HL-60/S4 (cell line): ENCODE results near the gene RPAP2.
"Not testable (repeated sequence)": the region's sequence is repeated elsewhere in the genome, so short reads cannot be mapped to it uniquely, and the experiment has no call there.

Experiments
- in situ Hi-C: fragments of 300-500 bp; cut with MboI; formaldehyde crosslinking; loops from 2 replicates; pipeline ENCODE4 v1.14.3; 2022; ENCODE audit warnings: low sequenced_read_pairs

RPAP2 gene

DNA sequence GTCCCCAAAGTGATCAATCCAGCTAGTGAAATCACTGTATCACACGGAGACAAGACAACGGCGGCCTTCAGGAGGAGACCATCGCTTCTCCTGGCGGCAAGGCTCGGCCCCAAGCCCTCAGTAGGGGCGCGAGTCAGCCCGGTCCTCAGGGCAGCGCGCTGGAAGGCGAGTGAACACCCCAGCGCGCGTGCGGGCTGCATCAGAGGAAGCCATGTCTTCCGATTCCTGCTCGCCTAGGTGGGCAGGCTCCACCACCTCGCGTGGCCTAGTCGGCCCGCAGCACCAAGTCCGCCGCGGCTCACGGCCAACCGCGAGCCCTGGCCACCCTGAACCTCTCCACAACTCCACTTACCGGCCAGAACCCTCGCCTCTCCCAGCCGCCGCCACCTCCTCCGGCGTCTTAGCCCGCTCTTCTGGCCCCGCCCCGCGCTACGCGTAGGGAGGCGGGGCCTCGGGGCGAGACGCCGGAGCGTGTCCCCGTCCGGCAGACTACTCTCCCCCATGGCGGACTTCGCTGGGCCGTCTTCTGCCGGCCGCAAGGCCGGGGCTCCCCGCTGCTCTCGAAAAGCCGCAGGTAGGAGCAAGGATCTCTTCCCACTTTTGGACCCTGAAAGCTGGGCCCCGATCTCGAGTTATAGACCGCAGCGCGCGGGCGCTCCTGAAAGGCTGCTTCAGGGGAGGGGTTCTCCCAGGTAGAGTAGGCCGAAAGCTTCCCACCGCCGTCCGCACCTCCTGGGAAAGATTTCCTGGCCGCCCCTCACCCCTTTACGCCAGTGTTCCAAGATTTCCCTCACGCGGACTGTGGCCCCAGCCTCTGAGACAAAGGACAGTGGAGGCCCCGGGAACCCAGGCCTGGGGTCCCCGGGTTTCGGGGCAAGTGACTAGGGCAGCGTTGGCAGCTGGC is at the start of gene RPAP2, which contains the start of gene GLMN:
Gene RPAP2 (plus strand): TSS at position 487 of the 904 bp plus-strand sequence. CDS start 15 bp downstream, at position 502.
Gene GLMN (minus strand): TSS at position 415 of the 904 bp plus-strand sequence. CDS start 988 bp downstream, outside the sequence.
- in situ Hi-C loops: loop anchor here (25.0 kb wide), 1 partner anchor 287 kb away; no protein-coding TSS in a partner anchor

DNA sequence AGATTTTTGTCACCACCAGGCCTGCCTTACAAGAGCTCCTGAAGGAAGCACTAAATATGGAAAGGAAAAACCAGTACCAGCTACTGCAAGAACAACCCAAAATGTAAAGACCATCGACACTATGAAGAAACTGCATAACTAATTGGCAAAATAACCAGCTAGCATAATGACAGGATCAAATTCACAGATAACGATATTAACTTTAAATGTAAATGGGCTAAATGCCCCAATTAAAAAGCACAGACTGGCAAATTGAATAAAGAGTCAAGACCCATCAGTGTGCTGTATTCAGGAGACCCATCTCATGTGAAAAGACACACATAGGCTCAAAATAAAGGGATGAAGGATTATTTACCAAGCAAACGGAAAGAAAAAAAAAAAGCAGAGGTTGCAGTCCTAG is 44.1 kb upstream of the RPAP2 start:
- in situ Hi-C loops: not testable (repeated sequence)

DNA sequence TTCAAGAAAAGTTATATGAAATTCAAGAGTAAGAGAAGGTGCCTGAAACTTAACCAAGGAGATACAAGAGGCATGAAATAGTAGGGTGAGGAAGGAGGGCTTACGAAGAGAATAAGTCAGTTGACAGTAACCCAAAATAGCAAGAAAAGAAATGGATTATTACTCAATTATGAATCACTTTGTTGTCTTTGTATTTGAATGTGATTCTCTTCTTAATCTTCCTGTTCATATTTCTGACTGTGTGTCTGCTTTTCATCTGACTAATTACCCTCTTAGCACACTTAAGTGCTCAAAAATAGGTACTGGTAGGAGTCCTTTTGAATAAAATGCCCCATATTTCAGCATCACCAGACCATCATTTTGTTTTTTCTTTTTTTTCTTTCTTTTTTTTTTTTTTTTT is 39.5 kb upstream of the RPAP2 start:
- in situ Hi-C loops: no loop called here

DNA sequence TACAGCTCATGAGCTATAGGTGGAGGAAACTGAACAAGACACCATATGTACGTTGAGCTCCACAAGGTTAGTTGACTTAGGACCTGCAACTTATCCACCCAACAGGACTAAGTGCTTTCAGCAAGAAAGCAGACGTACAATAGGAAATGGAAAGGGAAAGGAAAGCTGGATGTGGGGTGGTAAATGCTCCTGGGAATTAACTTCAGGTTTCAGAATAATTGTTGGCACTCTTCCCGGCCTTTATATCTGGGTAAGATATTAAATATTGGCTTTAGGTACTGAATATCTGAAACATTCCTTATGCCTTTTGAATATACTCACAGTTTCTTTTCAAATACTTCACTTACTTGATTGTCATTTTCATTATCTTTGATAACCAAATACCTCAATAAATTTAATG is 36.3 kb upstream of the RPAP2 start:
- in situ Hi-C loops: no loop called here

DNA sequence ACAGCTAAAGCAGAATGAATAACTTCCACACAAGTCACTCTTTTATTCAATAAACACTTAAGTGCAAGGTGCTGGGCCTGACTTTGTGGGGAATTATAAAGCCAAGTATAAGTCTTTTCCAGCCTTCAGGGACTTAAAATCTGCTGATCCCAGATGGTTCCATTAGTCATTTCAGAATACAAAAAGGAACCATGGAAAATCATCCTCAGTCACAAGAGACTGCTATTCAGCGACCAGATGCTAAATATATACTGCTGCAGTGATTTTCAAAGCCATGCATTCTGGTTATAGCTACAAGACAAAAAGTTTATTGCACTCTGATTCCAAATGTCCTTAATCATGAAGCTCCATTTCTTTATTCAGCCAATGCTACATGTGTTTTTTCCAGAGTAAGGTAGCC is 25.8 kb upstream of the RPAP2 start:
- in situ Hi-C loops: no loop called here

DNA sequence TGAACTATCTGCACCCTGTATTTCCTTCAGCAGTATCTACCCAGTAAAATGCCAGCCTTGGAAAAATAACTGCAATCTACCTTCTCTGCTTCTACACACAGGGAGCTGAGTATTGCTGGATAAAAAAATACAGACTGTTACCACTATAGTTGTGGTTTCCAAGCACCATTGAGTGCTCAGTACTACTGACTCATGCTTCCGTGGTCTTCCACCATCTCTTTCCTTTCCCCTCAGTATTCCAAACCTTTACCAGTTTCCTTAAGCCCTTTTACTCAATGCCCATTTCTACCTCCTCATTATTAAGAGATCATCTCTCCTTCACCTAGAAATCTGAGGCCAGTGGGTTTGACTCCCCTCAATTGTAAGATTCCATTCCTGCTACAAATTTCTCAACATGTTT is 23.9 kb upstream of the RPAP2 start:
- in situ Hi-C loops: loop anchor here (25.0 kb wide), 1 partner anchor 263 kb away; no protein-coding TSS in a partner anchor

DNA sequence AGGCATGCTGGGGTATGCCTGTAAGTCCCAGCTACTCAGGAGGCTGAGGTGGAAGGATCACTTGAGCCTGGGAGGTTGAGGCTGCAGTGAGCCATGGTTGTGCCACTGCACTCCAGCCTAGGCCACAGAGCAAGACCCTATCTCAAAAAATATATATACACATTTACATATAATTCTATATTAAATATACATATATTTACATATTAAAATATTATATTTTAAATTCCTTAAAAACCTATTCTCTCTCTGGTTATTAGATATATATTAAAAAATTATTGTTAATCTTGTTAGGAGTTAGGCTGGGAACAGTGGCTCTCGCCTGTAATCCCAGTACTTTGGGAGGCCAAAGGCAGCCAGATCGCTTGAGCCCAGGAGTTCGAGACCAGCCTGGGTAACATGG is 22.8 kb upstream of the RPAP2 start:
- in situ Hi-C loops: loop anchor here (25.0 kb wide), 1 partner anchor 264 kb away; no protein-coding TSS in a partner anchor

DNA sequence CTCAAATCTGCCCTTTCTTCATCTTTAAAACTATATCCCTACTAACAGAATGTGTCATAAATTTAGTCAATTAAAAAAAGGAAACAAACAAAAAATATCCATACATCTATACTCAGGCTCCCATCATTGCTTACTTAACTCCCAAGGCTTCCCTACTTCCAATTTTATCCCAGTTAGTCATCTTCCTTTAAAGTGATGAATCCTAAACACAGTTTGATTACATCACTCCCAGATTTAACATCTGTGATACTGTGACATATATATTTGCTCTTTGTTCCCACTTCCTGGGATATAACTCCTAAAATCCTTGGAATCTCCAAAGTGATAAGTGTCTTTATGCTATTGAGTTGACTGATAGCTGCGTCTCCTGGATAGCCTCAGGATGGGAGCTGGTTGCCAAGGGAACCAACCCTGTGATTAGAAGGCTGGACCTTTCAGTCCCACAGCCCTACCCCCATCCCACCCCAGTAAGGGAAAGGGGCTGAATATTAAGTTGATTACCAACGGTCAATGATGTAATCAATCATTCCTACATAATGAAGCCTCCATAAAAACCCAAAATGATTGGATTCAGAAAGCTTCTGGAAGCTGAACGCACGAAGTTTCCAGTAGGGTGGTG is 21.6 kb upstream of the RPAP2 start:
- in situ Hi-C loops: loop anchor here (25.0 kb wide), 1 partner anchor 265 kb away; no protein-coding TSS in a partner anchor

DNA sequence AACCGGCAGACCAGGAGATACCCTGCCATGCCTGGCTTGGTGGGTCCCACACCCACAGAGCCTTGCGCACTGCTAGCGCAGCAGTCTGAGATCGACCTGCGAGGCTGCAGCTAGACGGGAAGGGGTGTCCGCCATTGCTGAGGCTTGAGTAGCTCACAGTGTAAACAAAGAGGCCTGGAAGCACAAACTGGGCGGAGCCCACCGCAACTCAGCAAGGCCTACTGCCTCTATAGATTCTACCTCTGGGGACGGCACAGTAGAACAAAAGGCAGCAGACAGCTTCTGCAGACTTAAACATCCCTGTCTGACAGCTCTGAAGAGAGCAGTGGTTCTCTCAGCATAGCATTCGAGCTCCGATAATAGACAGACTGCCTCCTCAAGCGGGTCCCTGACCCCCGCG is 19.1 kb upstream of the RPAP2 start:
- in situ Hi-C loops: loop anchor here (25.0 kb wide), 1 partner anchor 267 kb away; no protein-coding TSS in a partner anchor

DNA sequence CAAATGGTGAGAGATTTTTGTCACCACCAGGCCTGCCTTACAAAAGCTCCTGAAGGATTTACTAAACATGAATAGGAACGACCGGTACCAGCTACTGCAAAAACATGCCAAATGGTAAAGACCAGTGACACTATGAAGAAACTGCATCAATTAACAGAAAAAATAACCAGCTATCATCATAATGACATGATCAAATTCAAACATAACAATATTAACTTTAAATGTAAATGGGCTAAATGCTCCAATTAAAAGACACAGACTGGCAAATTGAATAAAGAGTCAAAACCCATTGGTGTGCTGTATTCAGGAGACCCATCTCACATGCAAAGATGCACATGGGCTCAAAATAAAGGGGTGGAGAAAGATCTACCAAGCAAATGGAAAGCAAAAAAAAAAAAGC is 17.4 kb upstream of the RPAP2 start:
- in situ Hi-C loops: loop anchor here (25.0 kb wide), 1 partner anchor 269 kb away; no protein-coding TSS in a partner anchor

DNA sequence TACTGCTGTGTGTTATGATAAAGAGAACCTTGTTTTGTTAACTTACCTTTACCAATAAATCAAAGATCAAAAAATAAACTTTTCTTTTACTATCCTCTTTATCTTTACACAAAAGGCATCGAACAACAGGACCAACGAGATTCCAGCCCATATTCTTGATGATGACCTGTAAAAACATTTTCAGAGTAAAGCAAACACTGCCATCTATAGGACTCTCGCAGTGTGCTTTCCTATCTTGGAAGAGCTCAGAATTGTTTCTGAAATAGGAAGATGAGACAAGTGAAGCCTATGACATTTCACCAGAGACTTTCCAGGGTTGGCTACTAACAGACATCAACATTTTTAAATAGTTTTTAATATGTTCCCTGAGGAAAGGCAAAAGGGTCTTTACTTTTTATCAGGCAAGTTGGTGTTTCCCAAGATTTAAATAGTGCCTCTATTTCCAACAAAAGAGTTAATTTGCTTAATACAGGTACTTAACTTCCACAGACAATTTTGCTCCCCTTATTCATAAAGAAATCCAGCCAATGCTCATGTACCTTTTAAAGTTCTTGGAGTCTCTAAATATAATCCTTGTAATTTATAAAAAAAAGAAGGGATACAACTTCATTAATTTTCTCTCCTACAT is 7.4 kb upstream of the RPAP2 start:
- in situ Hi-C loops: loop anchor here (25.0 kb wide), 1 partner anchor 279 kb away; no protein-coding TSS in a partner anchor

DNA sequence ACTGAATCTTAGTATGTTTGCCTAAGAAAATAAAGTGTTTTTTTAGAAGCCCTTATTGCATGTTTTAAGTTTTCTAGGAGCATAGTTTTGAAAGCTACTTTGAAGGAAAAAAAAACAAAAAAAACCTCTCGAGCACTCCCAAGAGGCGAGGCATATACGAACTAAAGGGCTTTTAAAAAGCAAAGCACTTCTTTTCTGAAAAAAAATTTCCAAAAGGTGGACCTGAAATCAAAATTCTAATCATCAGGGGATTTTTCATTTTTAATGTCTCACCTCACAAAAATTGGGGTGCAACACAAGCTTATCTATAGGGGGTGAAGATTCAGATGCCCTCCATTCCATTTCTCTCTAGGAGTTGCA is 666 bp upstream of the RPAP2 start:
- in situ Hi-C loops: loop anchor here (25.0 kb wide), 1 partner anchor 286 kb away; no protein-coding TSS in a partner anchor

DNA sequence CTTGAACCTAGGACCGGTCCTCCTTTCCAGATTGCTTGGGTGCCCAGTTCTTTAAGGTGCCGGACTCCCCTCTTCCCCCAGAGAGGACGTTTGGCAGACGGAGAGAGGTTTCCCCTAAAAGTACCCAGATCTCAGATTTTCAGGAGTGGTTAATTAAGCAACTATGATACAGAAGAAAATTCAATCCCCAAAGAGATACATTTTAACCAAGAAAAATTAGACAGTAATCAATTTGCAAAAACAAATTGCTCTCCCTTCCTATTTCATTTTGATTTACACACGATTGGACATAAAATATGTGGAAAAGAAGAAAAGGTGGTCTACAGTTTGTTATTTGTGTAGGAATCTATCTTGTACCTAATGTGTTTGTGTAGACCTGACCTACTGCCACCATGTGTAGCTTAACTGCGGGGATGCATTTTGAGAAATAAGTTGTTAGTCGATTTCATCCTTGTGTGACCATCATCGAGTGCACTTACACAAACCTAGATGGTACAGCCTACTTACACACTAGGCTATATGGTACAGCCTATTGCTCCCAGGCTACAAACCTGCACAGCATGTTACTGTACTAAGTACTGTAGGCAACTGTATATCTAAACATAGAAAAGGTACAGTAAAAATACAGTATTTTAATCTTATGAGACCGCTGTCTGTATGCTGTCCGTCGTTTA is 755 bp downstream of the RPAP2 start:
- in situ Hi-C loops: loop anchor here (10.0 to 25.0 kb wide), 2 partner anchors 287 to 305 kb away; no protein-coding TSS in a partner anchor

DNA sequence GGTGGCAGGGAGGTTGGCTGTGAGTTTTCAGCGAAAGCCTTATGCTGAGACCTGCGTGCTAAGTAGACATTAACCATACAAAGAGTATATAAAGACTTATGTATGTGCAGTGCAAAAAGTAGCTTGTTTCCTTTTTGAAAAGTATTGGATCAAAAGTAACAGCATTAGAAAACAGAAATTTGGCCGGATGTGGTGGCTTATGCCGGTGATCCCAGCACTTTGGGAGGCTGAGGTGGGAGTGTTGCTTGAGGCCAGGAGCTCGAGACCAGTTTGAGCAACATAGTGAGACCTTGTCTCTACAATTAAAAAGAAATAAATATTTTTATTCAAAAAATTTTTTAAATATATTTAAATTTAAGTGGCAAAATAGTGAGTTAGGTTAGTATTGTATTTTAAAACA is 2.2 kb downstream of the RPAP2 start:
- in situ Hi-C loops: loop anchor here (10.0 kb wide), 1 partner anchor 304 kb away; no protein-coding TSS in a partner anchor

DNA sequence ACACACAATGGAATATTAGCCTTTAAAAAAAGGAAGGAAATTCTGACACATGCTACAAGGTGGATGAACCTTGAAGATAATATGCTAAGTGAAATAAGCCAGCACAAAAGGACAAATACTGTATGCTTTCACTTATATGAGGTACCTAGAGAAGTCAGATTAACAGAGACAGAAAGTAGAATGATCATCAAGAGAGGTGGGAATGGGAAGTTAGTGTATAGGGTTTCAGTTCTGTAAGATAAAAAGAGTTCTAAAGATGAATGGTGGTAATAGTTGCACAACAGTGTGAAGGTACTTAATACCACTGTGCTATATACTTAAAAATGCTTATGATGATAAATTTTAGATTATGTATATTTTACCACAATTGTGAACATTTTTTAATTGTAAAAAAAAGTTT is 7.2 kb downstream of the RPAP2 start:
- in situ Hi-C loops: loop anchor here (10.0 kb wide), 1 partner anchor 299 kb away; no protein-coding TSS in a partner anchor

DNA sequence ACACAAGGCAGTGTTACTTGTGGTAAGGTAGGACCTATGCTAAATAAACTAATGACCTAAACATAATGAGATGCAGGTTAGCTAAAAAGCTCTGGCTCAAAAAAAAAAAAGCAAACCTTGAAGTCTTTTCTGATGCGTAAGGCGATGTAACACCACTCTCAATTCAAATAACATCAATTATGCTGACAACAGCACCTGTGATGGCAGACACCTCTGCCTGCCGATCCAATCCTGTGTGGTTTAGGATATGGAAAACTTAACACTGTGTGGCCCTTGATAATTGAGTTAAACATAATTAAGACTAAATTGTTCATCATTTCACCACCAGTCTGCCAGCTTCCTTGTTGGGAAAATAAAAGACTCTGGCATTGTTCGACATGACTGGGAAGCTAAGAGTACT is 9.1 kb downstream of the RPAP2 start:
- in situ Hi-C loops: loop anchor here (10.0 kb wide), 1 partner anchor 297 kb away; no protein-coding TSS in a partner anchor

DNA sequence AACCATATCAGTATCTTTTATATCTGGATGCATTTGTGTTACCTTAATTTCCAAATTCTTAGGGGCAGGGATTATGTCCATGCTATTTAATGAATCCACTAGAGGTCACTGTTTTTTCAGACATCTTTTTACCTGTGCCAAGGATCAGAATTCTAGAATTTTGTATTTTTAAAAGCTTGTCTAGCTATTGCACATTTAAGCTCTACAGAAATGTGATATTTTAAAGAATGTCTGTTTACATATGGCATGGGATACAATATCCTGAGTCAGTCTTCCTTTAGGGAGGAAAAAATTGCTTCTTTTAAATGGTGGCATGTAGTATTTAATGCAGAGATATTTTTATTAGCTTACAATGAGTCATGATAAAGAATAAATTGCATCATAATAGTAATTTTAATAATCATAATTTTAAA is 11.3 kb downstream of the RPAP2 start:
- in situ Hi-C loops: loop anchor here (10.0 kb wide), 1 partner anchor 155 kb away; no protein-coding TSS in a partner anchor

DNA sequence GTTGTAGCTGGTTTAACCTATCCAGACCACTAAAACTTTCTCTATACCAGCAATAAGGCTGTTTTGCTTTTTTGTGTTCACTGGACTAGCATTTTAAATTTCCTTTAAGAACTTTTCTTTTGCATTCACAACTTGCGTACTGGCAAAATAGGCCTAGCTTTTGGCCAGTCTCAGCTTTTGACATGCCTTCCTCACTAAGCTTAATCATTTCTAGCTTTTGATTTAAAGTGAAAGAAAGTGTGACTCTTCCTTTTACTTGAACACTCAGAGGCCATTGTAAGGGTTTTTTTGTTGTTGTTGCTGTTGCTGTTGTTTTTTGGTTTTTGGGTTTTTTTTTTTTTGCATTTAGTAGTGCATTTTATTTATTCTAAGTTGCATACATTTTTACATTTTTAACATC is 15.2 kb downstream of the RPAP2 start:
- in situ Hi-C loops: loop anchor here (10.0 kb wide), 1 partner anchor 151 kb away; no protein-coding TSS in a partner anchor

DNA sequence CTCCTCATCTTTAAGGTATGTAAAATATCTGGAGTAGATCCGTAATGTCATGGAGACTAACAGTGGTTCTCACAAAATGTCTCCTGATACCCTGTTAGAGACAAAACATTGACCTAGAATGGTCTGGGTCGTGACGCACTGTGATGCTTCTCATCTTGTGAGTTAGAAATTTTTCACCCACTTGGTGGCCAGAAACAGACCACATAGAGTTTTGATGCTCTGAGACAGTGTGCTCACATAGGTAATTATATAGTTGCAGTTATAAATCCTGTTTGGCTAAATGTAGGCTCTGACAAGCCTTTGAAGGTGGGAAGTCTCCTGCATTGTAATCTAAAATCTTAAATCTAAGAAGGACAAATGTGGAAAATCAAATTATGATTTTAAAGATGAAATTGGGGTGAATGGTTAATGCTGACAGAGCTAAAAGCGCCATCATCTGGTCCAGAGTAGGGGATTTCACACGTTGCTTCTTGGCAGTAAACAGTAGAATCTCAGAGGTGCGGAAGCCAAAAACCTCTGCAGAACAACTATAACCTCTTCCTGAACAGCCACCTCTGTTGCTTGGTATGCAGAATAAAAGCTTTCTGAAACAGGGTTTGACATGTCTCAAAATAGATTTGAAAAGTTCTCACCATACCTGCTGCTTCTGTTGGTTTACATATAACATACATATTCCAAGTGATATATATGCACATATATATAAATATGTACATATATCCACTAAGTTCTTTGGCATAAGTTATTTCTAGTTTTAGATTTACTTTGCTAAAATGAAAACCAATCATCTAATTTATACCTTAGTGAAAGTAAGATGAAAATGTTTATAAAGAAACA is 17.1 kb downstream of the RPAP2 start:
- in situ Hi-C loops: loop anchor here (10.0 kb wide), 1 partner anchor 149 kb away; no protein-coding TSS in a partner anchor
